A549 (cell line): Measurements from ENCODE around the gene ZNF660. TPM values are rescaled to one million over a fixed set of nuclear protein-coding genes. Genes with fewer than 3 reads are reported as not detected.

Experiments used
- ATAC-seq, 2 experiments: fragments of 200-7000 bp in 1 of 2; fragments of >200 bp in 1 of 2; cut with Nextera tagmentation in 1 of 2; cut with Tn5 transposase in 1 of 2; 3 replicates each; pipeline versions ENCODE4 v1.8.0 to v1.9.1; 2018 to 2020; ENCODE audit warnings: mild to moderate bottlenecking in 1 of 2, moderate library complexity in 1 of 2
- CTCF ChIA-PET: fragments of 300-600 bp; sonication (Branson Sonifier 250); formaldehyde crosslinking; extraction: SDS; loops from one replicate; lab custom pipeline; 2021; ENCODE audit warnings: antibody characterized with exemption, inconsistent platforms; lab: Yijun Ruan, JAX
- POLR2A ChIA-PET: fragments of 350-600 bp; formaldehyde crosslinking; extraction: SDS; loops from one replicate; lab custom pipeline; 2021; ENCODE audit warnings: antibody characterized with exemption, inconsistent platforms; lab: Yijun Ruan, JAX
- DNase-seq, 2 experiments: peaks; one replicate each; pipeline versions ENCODE4 v3.0.0 to v3.0.0-alpha.2; 2011 to 2016; ENCODE audit warnings: low read depth in 1 of 2, low spot score in 1 of 2
- FAIRE-seq: peaks from 2 replicates; lab custom pipeline; 2011; peaks lifted over from hg19 to GRCh38; lab: Jason Lieb, UNC
- H3K27ac ChIP-seq, 2 experiments: fragments of >200 bp; sonication (Bioruptor Twin); formaldehyde crosslinking; 3 replicates each; pipeline ENCODE4 v1.5.1; 2016 to 2017
- H3K4me1 ChIP-seq: fragments of >200 bp; sonication (Bioruptor Twin); formaldehyde crosslinking; 3 replicates; pipeline ENCODE4 v1.6.1; 2016
- H3K4me2 ChIP-seq: fragments of >200 bp; sonication (Bioruptor Twin); formaldehyde crosslinking; 3 replicates; pipeline ENCODE4 v1.6.1; 2016
- H3K4me3 ChIP-seq: fragments of >200 bp; sonication (Bioruptor Twin); formaldehyde crosslinking; 3 replicates; pipeline ENCODE4 v1.5.1; 2016
- H3K9me3 ChIP-seq: fragments of >200 bp; sonication (Bioruptor Twin); formaldehyde crosslinking; 3 replicates; pipeline ENCODE4 v1.6.1; 2016
- BCL3 ChIP-seq: fragments of >200 bp; sonication (Bioruptor Twin); formaldehyde crosslinking; IDR thresholded peaks from 3 replicates; pipeline ENCODE4 v1.6.1; 2016
- CHD2 ChIP-seq: fragments of 150-350 bp; IDR thresholded peaks from 2 replicates; pipeline ENCODE4 v1.6.1; 2014; ENCODE audit warnings: low read length; ENCODE audit not compliant: partially characterized antibody
- CTCF ChIP-seq: fragments of >200 bp; sonication (Bioruptor Twin); formaldehyde crosslinking; IDR thresholded peaks from 3 replicates; pipeline ENCODE4 v1.5.1; 2016
- EHF ChIP-seq: fragments of 250-450 bp; sonication (Bioruptor Pico); IDR thresholded peaks from 2 replicates; pipeline ENCODE4 v1.5.0; 2020; ENCODE audit warnings: mild to moderate bottlenecking
- EP300 ChIP-seq, 2 experiments: fragments of >200 bp; sonication (Bioruptor Twin); formaldehyde crosslinking; IDR thresholded peaks; 2 replicates in 1 of 2; 3 replicates in 1 of 2; pipeline ENCODE4 v1.6.1; 2016 to 2017
- HMGXB4 ChIP-seq: fragments of 250-450 bp; sonication (Bioruptor Pico); IDR thresholded peaks from 2 replicates; pipeline ENCODE4 v1.5.0; 2021; ENCODE audit warnings: mild to moderate bottlenecking, moderate library complexity, borderline replicate concordance
- NFE2L2 ChIP-seq: fragments of 150-350 bp; conservative IDR thresholded peaks from 2 replicates; pipeline ENCODE4 v1.6.1; 2014; ENCODE audit warnings: low read length
- NR3C1 ChIP-seq: fragments of >200 bp; sonication (Bioruptor Twin); formaldehyde crosslinking; IDR thresholded peaks from 3 replicates; pipeline ENCODE4 v1.6.1; 2017
- PHF8 ChIP-seq: fragments of 200-600 bp; sonication (generic); IDR thresholded peaks from 2 replicates; pipeline ENCODE4 v1.6.1; 2016; ENCODE audit warnings: low read depth, mild to moderate bottlenecking, antibody characterized with exemption, moderate library complexity, borderline replicate concordance
- RAD21 ChIP-seq, 2 experiments: fragments of >200 bp in 1 of 2; sonication (Bioruptor Twin) in 1 of 2; formaldehyde crosslinking in 1 of 2; IDR thresholded peaks in 1 of 2; conservative IDR thresholded peaks in 1 of 2; 2 replicates in 1 of 2; 3 replicates in 1 of 2; pipeline ENCODE4 v1.6.1; 2012 to 2018; ENCODE audit warnings: inconsistent platforms in 1 of 2
- REST ChIP-seq: fragments of 200-600 bp; sonication (generic); IDR thresholded peaks from 2 replicates; pipeline ENCODE4 v1.6.1; 2016; ENCODE audit warnings: antibody characterized with exemption, mild to moderate bottlenecking, moderate library complexity
- RFX5 ChIP-seq: fragments of 450-650 bp; IDR thresholded peaks from 2 replicates; pipeline ENCODE4 v1.7.1; 2014; ENCODE audit warnings: antibody characterized with exemption, mild to moderate bottlenecking, moderate library complexity
- USF2 ChIP-seq: fragments of 450-650 bp; IDR thresholded peaks from 2 replicates; pipeline ENCODE4 v1.6.1; 2014; ENCODE audit warnings: antibody characterized with exemption
- ZFP36 ChIP-seq: fragments of 450-650 bp; IDR thresholded peaks from 2 replicates; pipeline ENCODE4 v1.6.1; 2014; ENCODE audit warnings: borderline replicate concordance; ENCODE audit not compliant: partially characterized antibody
- ZNF302 ChIP-seq: fragments of 250-450 bp; sonication (Bioruptor Pico); IDR thresholded peaks from 2 replicates; pipeline ENCODE4 v1.9.0; 2021; ENCODE audit warnings: inconsistent platforms, mild to moderate bottlenecking, moderate library complexity
- ZSCAN20 ChIP-seq: fragments of 250-450 bp; sonication (Bioruptor Pico); IDR thresholded peaks from 2 replicates; pipeline ENCODE4 v1.8.0; 2022; ENCODE audit warnings: mild to moderate bottlenecking, moderate library complexity
- WGBS: methylation state at CpG from one replicate; pipeline ENCODE4 v1.1.6; 2017; ENCODE audit errors: missing lambda C conversion rate; 5-methylcytosine and 5-hydroxymethylcytosine counted together
- polyA plus RNA-seq, 4 experiments: library from polyadenylated mRNA; depleted of rRNA in 3 of 4; stranded (reverse); fragments of >200 nt; fragmentation: RNase III in 1 of 4; extraction: RNeasy Plus Mini Kit Qiagen cat#74134 plus additional on column Dnase treatment in 1 of 4; gene quantifications; 2 replicates in 3 of 4; 3 replicates in 1 of 4; pipeline ENCODE4 v1.2.3, GENCODE V29; 2011 to 2017

Gene ZNF660
- polyA plus RNA-seq, 2 of the 4 experiments (the other 2 are of a cell fraction) = not detected

- WGBS = 63% methylated on average over 21 of the region's 68 CpGs
- DNase-seq (no peak), ATAC-seq (no peak), FAIRE-seq (no peak)
- Histone ChIP-seq H3K9me3 (no peaks in the 10 kb centered on the region), H3K27ac (no peak within 1 kb of the TSS), H3K4me1 (no peaks in the 10 kb centered on the region), H3K4me3 (no peak within 1 kb of the TSS), H3K4me2 (no peak within 1 kb of the TSS)
- TF ChIP-seq ZSCAN20 (CRISPR knock-in tag) (no peak), NFE2L2 (no peak)
- ChIA-PET CTCF (no interaction called here), POLR2A (no interaction called here)
Measured at GRCh38 chr3:44554626-44555592, 29.9 kb upstream of the ZNF660 start, which contains the start of gene ZKSCAN7. Gene ZKSCAN7 (plus strand): TSS chr3:44555193. CDS start chr3:44557048, 1,855 bp downstream.

GRCh38 chr3:44555723-44556122 lies 29.0 kb upstream of the ZNF660 start:
- CTCF ChIA-PET = no interaction called here

GRCh38 chr3:44557074-44557473 lies 27.7 kb upstream of the ZNF660 start:
- FAIRE-seq (no peak), DNase-seq (no peak), ATAC-seq (no peak)
- WGBS = 6% methylated on average over 3 of the region's 9 CpGs
- ChIA-PET POLR2A (no interaction called here), CTCF (no interaction called here)
- Histone ChIP-seq H3K4me2 (no peak overlapping the region), H3K4me1 (no peaks in the 10 kb centered on the region), H3K27ac (no peak overlapping the region), H3K9me3 (no peaks in the 10 kb centered on the region), H3K4me3 (no peak overlapping the region)
- TF ChIP-seq CHD2 = no peak
- no peak for TF ChIP-seq USF2
- TF ChIP-seq PHF8 = no peak
- no peak for TF ChIP-seq BCL3
- TF ChIP-seq EHF (CRISPR knock-in tag) = no peak
- no peak for TF ChIP-seq ZFP36

More at GRCh38 chr3:44555723-44556122, 29.0 kb upstream of the ZNF660 start:
- FAIRE-seq (no peak), ATAC-seq (no peak), DNase-seq (no peak)
- no peak overlapping the region for H3K4me3 ChIP-seq
- 8% methylated on average over 5 of the region's 5 CpGs for WGBS
- no peak overlapping the region for H3K27ac ChIP-seq
- TF ChIP-seq NR3C1 = no peak
- no peak for TF ChIP-seq CTCF
- no peak for TF ChIP-seq ZNF302 (CRISPR knock-in tag)
- no peak for TF ChIP-seq USF2
- TF ChIP-seq CHD2 = no peak
- H3K9me3 ChIP-seq = no peaks in the 10 kb centered on the region
- no peak overlapping the region for H3K4me2 ChIP-seq
- no peaks in the 10 kb centered on the region for H3K4me1 ChIP-seq
- POLR2A ChIA-PET = no interaction called here

- Histone ChIP-seq H3K4me1 (no peaks in the 10 kb centered on the region), H3K9me3 (no peaks in the 10 kb centered on the region), H3K4me3 (no peak overlapping the region), H3K4me2 (no peak overlapping the region), H3K27ac (no peak overlapping the region)
- ATAC-seq (no peak), FAIRE-seq (no peak), DNase-seq (no peak)
- ChIA-PET CTCF (no interaction called here), POLR2A (no interaction called here)
- 0% methylated on average over 1 of the region's 1 CpG for WGBS
- TF ChIP-seq RFX5 = no peak
- TF ChIP-seq REST = no peak
- TF ChIP-seq EP300 (IDR thresholded peaks at IDR 0.05) = no peak
- TF ChIP-seq NR3C1 = no peak
- TF ChIP-seq ZNF302 (CRISPR knock-in tag) = no peak
- no peak for TF ChIP-seq RAD21 (conservative IDR thresholded peaks at IDR 0.05 in 1 of 2, IDR thresholded peaks at IDR 0.05 in 1 of 2)
- TF ChIP-seq HMGXB4 (CRISPR knock-in tag) = no peak
Measured at GRCh38 chr3:44561076-44561475, 23.7 kb upstream of the ZNF660 start.
